Stimulated activated CD4-positive, alpha-beta T cell treated with anti-CD3 and anti-CD28 coated beads, TNF-alpha, amount 100 ng/mL, for 1 hour (primary cell): ENCODE data around the gene ZNF774.
"Not testable (repeated sequence)": the region's sequence is repeated elsewhere in the genome, so short reads cannot be mapped to it uniquely, and the experiment has no call there.

Source experiments
- DNase-seq, 3 donors: peaks; one replicate each; pipeline ENCODE4 v3.0.0-alpha.2; 2020; ENCODE audit warnings: low read depth in 3 of 3, low spot score in 1 of 3

Gene ZNF774

GRCh38 chr15:90388462-90389380, 36.6 kb downstream of the ZNF774 start:
- peak in 2 of 3 donors; percentile 13 to 32 for DNase-seq

- no peak for DNase-seq
Measured at GRCh38 chr15:90389513-90389912, 37.4 kb downstream of the ZNF774 start.

GRCh38 chr15:90393040-90393439, 41.0 kb downstream of the ZNF774 start:
- no peak for DNase-seq

- no peak for DNase-seq
Measured at GRCh38 chr15:90394074-90394473, 42.0 kb downstream of the ZNF774 start.

- DNase-seq, result no peak
Measured at GRCh38 chr15:90394748-90395442, 42.8 kb downstream of the ZNF774 start.

GRCh38 chr15:90396321-90396720, 44.2 kb downstream of the ZNF774 start:
- DNase-seq, result no peak

GRCh38 chr15:90400005-90400758, 48.1 kb downstream of the ZNF774 start:
- DNase-seq, result no peak

GRCh38 chr15:90400759-90401314, 48.8 kb downstream of the ZNF774 start:
- DNase-seq, result peak in 2 of 3 donors; percentile 30 to 40

GRCh38 chr15:90401495-90401894, 49.4 kb downstream of the ZNF774 start:
- DNase-seq, result no peak

- DNase-seq, result no peak
Measured at GRCh38 chr15:90402223-90402622, 50.1 kb downstream of the ZNF774 start.

- DNase-seq, result no peak
Measured at GRCh38 chr15:90402767-90403166, 50.7 kb downstream of the ZNF774 start.

GRCh38 chr15:90405055-90405607, 53.0 kb downstream of the ZNF774 start:
- no peak for DNase-seq

- no peak for DNase-seq
Measured at GRCh38 chr15:90407336-90407735, 55.3 kb downstream of the ZNF774 start.

GRCh38 chr15:90407871-90408317, 55.8 kb downstream of the ZNF774 start:
- DNase-seq, result no peak

GRCh38 chr15:90408657-90409056, 56.6 kb downstream of the ZNF774 start:
- no peak for DNase-seq

- DNase-seq, result not testable (repeated sequence)
Measured at GRCh38 chr15:90409587-90409986, 57.5 kb downstream of the ZNF774 start.

GRCh38 chr15:90410316-90410715, 58.2 kb downstream of the ZNF774 start:
- not testable (repeated sequence) for DNase-seq

- DNase-seq, result no peak
Measured at GRCh38 chr15:90411176-90411575, 59.1 kb downstream of the ZNF774 start.
